Stimulated activated CD4-positive, alpha-beta T cell treated with anti-CD3 and anti-CD28 coated beads, Interleukin-2, amount 100 ng/mL, for 48 hours (primary cell): ENCODE results near the gene SLC30A4.

Experiments used
- DNase-seq, 2 donors: peaks; one replicate each; pipeline ENCODE4 v3.0.0-alpha.2; 2020

SLC30A4 gene

DNA sequence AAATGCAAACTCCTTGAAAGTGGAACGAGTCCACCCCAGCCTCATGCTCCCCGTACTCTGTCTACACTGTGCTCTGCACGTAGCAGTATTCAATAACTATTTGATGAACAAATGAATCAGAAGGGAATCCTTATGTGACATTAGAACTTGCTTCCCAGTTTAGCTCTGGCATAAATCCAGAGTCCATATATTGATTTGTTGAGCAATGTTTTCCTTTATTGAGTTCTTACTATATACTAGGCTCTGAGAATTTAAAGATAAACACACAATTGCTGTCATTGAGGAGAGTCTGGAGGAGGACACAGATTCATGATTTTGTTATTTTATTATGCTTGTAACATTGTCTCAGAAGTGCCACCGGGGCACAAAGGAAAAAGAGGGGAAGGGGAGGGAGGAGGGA is 73.2 kb downstream of the SLC30A4 start:
- DNase-seq, result no peak

DNA sequence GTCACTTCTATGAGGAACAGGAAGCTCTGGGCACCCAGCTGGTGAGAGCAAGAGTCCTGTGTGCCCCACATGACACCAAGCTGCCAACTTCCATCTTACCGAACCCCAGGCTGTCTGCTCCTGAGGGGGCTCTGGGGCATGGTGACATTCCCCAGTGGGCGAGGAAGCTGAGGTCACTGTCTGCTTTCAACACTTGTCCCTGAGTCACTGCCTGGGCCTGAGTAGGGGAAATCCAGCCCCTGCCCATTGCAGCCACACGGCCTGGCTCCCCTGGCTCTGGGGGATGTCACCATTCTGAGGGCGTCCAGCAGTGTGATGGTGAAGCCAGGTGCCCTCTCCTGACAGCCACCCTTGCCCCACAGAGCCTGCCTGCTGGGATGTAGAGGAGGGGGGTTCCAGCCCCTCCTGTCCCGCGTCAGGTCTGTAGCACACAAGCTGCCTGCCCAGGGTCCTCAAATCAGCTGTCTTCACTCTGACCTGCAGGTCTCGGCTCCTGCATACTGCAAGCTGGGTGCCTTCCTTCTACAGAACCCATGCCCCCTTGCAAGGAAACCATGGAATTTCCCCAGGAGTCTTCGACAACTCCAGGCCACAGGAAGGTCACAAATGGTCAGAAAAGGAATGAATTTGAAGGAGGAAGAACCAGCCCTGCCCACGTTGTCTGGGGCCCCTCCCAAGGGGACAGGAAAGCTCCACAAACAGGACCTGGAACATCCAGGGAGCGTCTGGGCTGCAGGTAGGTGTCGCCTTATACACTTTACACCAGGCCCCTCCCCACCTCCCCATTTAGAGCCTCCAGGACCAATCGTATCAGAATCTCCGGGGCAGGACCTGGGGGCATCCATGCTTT is 74.3 kb downstream of the SLC30A4 start:
- no peak for DNase-seq

DNA sequence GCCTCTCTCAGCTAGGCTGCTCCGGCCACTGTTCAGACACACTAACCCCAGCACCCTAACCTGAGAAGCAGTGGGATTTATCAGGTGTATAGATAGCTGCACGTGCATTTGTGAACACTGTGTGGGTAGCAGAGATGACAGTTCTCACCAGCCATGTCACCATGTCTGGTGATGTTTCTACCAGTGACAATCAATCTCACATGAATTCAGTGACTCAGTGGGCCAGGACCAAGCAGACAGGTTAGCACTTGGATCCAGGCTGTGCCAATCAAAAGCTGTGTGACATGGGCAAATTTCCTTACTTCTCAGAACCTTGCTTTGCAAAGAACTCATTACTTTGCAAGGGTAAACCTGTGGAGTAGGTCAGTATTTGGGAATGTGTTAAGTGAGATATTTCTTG is 78.9 kb downstream of the SLC30A4 start:
- no peak for DNase-seq

DNA sequence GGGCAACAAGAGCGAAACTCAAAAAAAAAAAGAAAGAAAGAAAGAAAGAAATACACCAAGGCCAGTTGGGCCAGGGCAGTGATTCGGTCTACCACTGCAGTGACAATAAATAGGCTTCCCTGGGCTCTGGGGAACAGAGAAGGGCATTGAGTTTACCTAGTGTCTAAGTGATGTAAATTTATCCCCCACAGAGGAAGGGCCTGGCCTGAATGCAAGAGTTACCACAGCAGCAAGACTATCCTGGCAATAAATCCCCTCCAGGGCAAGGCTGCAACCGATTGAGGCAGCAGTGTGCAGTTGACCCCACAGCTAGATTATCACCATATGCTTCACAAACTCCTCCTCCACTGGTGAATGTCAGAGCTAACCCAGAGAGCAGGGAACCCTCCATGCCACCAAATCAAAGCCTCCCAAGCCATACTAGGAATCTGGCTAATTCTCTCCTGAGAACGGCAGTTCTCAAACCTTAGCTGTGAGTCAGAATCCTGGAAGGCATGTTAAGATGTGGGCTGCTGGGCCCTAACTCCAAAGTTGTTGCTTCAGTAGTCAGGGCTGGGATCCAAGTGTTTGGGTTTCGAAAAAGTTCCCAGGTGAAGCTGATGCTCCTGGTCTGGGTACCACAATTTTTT is 79.9 kb downstream of the SLC30A4 start:
- no peak for DNase-seq

DNA sequence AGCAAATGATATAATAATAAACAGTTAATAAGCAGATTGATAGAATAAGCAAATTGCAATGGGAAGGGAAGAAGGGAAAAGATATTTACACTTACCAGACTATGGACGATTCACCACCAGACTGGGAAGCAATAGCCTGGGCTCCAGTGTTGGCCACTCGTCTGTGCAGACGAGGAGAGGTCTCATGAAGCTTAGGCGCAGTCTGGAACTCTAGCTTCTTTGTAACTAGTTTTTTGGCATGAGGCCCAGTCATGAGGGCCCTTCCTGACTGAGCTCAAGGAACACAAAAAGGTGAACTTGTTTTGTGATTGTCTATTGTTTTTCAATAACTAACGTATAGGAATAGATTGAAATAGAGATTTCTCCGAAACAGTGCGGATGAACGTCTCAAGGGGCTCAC is 80.9 kb downstream of the SLC30A4 start:
- DNase-seq, result no peak

DNA sequence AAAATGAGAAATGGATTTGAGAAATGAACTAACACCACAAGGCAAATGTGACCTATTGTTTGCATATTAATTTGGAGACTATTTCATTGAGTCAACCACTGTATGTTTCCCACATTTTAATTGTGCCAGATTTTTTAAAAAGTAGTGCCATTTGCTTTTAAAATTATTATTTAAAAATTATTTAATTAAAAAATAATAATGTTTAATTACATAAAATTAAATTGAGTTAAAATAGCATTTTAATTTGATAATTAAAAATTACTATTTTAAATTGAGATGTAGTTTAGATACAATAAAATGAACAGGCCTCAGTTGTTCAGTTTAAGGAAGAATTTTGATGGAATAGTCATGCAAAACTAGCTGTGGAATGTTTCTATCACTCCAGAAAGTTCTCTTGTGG is 81.5 kb downstream of the SLC30A4 start:
- DNase-seq, result no peak

DNA sequence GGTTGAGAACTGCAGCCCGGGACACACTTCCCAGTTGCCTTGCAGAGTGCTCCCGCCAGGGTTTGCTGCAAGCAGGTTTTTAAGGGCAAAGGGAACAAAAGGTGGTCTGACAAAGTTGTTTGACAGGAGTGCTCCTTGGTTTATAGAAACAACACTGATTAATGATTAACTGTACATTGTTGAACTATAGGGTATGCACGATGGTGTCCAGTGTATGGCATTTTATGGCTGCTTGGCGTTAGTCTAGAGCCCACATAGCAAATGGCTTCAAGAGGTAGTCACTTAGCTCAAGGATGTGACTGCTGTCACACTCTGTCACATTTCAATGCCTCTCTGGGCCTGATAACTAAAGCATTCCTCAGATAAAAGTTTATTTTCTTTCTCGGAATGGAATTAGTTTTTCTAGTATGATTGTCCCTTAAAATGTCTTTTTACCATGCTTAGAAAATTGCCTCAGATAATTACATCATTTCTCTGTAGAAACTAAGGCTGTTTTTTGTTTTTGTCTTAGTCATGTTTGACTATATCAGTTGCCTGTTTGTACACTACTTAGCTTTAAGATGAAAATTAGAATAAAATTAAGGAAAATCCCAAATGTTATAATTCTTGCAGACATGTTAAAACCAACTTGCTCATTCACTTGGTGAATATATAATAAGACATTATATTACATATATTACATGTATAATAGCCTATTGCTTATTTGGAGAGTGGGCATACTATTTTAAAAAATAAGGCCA is 82.9 kb downstream of the SLC30A4 start:
- DNase-seq, result no peak

DNA sequence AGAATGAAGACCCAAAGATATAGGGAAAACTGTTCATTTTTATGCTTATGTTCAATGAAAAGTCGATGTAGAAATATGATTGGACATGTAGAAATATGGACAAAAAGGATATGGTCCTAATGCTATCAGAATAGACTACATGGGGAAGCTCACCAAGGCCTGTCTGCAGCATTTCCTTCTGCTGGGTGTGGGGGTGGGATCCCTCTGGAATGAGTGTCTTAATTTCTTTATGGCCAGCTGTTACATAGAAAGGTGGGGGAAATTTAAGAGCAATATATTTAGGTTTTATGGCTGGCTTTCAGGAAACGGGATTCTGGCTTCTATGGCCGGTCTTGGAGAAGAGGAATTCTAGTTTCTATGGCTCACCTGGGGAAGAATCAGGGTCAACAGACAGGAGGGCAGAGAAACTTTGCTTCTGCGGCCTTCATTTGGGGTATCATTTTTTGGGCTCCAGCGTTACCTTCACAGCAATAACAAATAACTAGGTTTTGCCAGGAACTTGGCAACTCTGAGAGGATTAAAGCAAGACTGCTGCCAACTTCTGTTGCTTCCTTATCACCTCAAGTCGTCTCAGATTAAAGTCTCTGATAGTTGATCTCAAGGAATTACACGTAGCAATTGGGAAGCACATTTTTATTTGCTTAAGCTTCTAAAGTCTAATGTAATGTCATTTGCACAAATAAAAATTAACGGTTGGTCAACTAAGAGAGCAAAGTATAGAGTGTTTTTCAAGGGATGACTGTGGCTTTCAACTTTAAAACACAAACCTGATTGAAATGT is 87.2 kb downstream of the SLC30A4 start:
- no peak for DNase-seq

DNA sequence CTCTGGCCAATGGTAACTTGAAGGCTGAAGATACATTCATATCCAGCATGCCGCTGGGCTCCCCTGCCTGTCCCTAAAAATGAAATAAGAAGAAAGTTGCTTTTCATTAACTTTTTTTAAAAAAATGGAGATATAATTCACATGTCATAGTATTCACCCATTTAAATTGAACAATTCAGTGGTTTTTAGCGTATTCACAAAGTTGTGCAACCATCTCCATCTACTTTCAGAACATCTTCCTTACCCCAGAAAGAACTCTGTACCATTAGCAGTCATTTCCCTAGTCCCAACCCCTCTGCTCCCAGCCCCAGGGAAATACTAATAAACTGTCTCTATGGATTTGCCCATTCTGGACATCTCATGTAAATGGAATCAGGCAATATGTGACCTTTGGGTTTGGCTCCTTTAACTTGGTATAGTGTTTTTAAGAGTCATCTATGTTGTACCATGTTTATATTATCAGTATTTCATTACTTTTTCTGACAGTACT is 88.4 kb downstream of the SLC30A4 start:
- no peak for DNase-seq

DNA sequence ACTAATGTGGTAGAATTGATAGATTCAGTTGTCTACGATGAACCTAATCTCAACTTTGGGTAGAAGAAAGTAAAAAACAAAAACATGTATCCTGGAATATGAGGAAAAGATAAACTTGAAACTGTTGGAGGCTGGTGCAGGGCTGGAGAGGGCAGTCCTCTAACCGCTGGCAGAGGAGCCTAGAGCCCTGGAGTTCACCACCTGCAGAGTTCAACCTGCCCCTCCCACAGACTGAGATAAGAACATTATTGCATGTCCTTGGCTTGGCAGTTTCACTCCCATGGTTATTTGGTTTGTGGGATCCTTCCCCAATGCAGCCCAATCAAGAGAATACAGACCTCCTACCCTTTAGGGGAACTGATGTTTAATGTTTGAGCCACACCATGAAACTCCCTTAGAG is 91.0 kb downstream of the SLC30A4 start:
- no peak for DNase-seq

DNA sequence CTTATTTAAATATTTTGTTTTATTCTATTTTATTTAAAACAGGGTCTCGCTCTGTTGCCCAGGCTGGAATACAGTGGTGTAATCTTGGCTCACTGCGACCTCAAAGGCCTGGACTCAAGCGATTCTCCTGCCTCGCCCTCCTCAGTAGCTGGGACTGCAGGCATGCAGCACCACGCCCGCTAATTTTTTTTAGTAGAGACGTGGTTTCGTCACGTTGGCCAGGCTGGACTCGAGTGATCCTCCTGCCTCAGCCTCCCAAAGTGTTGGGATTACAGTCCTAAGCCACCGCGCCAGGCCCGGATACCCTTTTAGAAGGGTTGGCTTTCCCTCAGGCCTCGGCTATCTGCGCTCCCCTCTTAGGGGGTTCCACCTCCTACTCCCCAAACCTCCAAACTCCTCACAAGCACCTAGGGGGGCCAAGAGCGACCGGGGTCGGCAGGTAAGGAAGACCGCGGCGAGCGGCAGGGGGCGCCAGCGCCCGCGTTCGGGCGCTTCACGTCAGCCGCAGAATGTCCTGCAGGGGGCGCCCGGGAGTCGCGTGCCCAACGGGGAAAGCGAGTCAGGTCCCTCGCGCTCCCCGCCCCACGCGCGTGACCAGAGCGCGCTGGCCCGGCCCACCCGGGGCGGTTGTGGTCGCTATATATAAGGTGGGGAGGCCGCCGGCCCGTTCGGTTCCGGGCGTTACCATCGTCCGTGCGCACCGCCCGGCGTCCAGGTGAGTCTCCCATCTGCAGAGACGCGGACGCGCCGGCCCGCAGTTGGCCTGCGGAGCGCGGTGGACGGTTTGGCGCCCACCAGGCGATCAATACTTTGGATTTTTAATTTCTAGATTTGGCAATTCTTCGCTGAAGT is 92.4 kb downstream of the SLC30A4 start:
- DNase-seq, result peak; percentile 89 to 93
